NCI-H2107 treated with DMSO at 0.1 percent for 48 hours (cell line): ENCODE measurements around the gene SCARB1.

ENCODE experiments used
- DNase-seq: peaks from one replicate; lab custom pipeline; 2025; ENCODE audit not compliant: unreplicated experiment; lab: John Stamatoyannopoulos, UW

The SCARB1 gene

DNA sequence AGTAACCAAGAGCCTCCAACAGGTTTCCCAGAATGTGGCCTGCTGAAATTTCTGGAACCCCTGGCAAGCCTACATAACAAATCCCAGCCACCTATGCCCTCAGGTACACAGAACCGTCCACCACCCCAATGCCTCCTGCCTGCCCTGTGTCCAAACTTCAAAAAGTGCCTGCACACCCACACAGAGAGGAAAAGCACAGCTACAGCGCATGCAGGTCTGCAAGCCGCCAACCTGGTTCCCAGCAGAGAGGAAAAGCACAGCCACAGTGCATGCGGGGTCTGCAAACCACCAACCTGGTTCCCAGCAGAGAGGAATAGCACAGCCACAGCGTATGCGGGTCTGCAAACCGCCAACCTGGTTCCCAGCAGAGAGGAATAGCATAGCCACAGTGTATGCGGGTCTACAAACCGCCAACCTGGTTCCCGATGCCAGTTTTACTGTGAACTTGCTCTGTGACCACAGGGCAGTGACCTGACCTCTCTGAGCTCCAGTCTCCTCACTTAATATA, 113.5 kb downstream of the SCARB1 start:
- no peak for DNase-seq

DNA sequence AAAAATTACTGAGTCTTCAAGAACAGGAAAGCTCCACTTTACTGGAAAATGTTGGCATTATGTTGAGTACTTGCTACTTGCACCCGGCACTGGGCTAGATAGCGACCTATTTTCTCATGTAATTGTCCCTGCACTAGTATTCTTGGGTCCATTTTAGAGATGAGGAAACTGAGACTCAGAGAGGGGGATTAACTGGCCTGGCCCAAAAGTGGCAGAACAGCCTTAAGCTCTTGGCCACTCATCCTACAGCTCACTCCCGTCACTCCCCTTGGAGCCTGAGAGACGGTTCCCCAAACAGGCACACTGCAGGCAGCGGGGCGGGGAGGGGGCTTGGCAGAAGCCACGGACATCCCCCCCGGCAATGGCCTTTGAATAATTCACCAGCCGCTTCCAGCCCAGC, 113.9 kb downstream of the SCARB1 start:
- DNase-seq: no peak

DNA sequence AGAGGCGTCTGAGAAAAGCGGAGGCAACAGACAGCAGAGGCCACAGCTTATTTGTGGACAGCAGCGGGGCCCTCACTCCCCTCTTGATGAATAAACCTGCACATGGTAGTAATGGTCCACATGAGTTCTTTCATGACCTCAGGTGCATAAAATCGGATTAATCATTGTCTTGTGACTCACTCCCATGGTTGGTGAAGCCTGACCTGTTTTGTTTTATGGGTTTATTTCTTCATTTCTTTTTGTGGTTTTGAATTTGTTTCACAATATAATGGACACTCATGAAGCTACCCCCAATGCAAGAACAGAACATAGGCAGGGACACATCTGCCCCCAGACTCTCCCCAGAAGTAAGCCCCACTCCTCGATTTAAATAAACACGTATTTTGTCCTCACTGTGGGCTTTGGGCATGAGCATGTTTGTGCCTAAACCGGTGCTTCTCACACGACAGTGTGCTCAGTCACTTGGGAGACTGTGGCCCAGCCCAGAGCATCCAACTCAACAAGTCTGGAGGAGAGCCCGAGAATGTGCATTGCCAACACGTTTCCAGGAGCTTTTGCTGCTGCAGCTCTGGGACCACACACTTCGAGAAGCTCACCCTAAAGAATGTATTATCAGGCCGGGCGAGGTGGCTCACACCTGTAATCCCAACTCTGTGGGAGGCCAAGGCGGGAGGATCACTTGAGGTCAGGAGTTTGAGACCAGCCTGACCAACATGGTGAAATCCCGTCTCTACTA, 116.1 kb downstream of the SCARB1 start:
- DNase-seq: no peak

DNA sequence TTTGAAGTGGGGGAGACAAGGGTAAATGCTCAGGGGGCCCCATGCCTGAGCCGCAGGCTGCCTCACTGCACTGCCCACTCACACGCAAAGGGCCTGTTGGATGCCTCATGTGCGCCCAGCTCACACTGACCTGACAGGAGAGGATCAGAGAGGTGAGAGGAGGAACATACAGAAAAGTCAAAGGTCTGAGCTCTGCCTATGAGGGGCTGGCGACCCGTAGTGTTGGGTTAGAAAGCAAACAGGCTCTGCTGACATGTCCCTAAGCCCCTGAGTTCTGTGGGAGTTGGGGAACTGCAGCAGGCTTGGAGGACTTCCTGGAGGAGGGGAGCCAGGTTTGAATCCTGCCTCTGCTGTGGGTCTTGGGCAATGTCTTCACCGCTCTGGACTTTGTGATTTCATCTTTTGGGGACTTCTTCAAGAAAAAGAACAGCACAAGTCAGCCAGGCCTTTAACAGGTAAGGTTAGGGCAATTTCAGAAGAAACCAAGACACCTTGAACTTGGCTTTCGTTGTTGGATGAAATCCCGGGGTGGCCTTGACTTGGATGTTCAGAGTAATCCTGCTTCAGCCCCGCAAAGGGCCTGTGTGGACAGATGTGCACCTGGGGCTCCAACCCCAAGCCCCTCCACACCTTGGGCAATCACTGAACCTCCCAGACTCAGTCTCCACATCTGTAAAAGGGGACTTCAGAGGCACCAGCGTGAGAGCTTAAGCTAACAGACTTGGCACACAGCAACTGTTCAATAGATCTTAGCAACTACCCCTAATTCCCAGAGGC, 116.8 kb downstream of the SCARB1 start:
- DNase-seq: no peak

DNA sequence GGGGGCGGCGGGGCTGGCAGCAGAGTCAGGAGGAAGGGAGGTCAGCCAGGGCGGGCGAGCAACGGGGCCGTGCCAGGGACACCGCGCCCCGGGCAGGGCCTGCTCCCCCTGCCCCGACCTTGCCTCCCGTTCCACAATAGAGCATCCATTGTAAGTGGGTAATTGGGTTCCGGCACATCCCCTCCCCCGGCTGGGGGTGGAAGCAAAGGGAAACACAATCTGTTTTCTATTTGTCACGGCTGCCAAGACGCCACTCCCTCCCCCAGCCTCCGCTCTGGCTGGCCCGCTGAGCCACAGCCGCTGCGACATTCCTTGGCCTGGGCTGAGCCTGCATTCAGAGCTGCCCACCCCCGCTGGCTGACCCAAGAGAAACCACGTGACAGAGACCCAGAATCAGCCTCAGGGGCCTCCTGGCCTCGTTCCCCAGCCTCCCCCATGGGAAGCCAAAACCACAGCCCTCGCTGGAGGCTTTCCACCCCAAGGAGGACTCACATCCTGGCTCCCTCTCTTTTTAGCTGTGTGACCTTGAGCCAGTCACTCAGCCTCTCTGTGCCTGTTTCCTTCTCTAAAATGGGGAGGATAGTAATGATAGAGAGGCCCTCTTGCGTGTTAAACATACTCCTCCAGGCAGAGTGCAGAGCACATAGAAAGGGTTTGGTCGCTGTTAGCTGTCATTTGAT, 117.6 kb downstream of the SCARB1 start:
- DNase-seq: peak; percentile 62

DNA sequence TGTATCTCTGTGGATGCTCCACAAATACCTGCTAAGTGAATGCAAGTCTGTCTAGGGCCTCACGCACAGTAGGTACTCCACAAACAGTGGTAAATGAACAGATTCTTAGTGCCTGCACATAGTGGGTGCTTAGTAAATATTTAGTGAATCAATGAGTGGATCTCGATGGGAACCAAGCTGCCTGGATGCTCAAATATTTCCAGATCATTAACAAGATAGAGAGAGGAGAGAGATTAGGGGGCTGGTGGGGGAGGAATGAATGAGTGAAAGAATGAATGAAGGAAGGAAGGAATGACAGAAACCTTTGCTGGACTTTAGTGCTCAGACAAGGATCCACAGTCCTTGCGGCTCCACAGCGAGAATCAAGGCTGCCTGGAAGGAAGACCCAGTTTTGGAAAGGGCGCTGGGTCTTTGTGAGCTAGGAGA, 118.2 kb downstream of the SCARB1 start:
- no peak for DNase-seq

DNA sequence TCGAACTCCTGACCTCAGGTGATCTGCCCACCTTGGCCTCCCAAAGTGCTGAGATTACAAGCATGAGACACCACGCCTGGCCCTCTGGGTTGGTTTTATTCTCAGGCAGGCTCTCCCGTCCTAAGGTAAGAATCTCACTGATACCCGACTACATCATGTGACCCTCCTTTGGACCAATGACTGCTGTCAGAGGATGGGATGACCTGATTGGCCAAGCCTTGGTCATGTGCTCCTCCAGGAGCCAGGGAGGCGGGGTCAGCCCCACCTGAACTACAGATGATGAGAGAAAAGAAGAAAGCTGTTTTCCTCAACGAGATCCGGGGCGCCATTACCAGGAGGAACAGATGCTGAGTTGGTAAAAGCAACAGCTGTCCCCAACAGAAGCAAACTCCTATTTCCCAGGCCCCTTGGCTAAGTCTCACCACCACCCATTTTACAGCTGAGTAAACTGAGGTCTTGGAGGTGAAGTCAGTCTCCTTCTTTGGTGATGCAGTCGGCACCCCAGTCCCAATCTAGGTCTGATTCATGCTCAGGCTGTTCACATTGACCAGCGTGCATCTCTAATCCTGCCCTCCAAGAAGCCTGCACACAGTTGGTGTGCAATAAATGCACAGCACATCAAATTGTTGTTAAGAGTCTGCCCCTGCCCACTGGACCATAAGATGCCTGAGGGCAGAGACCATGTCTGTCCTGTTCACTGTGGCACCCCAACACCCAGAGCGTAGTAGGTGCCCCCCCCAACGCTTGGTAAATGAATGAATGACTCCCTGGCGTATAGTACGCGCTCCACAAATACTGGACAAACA, 118.8 kb downstream of the SCARB1 start:
- DNase-seq: no peak

DNA sequence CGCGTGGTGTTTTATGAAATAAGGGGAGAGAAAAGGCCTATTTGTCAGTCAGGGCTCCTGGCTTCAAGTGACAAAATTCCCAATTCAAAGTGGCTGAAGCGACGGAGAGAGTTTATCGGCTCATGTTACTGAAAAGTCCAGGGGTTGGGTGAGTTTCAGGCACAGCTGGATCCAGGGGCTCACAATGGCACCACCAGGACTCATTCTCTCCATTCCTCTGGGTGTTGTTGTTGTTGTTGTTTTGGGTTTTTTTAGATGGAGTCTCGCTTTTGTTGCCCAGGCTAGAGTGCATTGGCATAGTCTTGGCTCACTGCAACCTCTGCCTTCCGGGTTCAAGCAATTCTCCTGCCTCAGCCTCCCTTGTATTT, 119.4 kb downstream of the SCARB1 start:
- DNase-seq: no peak

DNA sequence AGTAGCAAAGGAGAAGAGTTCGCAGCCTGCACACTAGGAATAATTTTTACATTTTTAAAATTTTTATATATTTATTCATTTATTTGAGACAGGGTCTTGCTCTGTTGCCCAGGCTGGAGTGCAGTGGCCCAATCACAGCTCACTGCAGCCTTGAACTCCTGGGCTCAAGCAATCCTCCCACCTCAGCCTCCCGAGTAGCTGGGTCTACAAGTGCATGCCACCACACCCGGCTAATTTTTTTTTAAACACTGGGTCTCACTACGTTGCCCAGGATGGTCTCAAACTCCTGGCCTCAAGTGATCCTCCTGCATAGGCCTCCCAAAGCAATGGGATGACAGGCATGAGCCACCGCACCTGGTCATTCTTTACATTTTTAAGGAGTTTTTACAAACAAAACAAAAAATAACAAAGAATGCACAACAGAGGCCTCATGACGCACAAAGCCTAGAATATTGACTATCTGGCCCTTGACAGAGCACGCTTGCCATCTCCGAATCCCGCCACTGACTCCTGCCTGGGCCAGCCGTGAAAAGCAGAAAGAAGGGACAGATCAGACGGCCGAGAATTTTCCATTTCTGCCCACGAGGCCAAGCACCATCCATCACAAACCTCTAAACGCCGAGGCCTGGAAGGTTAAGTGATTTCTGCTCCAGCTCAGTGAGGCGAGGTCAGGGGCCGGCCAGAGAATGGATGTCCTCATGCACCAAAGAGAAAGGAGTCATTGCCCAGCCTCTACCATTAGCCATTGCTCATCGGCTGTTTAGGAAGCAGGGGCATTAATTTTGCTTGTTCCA, 120.0 kb downstream of the SCARB1 start:
- DNase-seq: no peak

DNA sequence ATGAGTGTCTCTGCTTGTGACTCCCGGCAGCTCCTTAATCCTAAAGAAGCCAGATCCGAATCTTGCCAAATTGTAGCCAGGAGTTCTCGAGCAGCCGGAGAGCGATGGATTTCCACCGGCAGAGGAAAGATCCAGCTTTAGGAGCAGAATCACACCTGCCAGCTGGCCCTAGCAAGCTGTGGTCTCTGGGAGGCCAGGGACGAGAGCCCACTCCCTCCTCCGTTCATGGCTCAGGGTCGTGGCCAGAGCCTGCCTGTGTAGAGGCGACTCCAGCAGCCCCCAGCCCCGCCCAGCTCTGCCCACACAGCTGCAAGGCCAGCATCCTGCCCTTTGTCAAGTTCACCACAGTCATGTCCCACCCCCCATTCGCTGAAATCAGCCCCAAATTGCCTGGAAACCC, 121.0 kb downstream of the SCARB1 start:
- DNase-seq: no peak

DNA sequence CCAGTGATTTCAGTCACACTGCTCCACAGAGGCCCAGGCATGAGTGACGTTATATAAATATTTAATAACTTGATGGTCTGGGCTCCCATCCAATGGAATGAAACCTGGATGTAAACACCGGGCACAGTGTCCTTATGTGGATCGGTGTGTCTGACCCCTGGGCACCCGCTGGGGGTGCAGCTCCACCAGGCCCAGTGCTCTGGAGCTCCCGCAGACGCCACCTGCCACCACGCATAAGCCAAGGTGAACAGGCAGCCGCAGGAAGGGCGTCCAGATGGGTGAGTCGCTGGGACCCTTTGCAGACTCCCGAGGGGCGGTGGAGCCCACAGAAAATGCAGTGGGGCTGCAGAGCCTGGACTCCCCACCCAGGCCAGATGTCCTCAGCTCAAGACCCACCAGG, 121.6 kb downstream of the SCARB1 start:
- no peak for DNase-seq

DNA sequence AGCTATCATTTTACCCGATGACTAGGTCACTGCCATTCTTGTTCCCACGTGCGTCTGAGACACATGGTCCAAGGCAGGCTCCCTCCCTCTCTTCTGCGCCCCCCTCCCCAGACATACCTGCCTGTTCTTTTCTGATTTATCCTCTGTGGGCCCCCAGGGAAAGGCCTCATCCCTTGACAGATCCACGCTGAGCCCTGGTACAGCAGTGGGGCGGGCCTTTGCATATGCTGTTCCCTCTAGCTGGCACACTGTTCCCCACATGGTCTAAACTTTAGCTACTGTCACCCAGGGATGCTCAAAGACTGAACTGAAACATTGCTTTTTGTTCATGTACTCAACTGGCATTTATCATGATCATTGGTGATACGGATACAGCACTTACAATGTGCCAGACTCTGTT, 122.5 kb downstream of the SCARB1 start:
- no peak for DNase-seq

DNA sequence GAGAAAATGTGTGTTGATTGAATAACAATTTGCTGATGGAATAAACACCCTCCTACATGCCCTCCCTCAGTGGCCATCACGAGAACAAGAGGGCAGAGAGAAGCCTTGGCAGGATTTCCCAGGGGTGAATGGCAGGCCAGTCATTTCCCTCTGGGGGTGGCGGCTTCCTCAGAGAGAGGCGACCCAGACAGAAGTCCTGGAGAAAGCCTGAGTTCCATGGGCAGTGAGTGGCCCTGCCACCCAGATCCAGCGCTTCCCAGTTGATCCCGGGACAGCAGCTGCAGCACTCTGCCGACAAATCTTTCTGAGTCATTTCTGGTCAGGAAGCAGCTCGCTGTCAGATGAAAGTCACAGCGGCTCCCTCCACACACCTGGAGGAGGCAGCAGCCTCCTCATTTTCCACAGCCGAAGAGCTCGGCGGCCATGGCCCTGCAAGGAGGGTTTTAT, 123.0 kb downstream of the SCARB1 start:
- DNase-seq: no peak

DNA sequence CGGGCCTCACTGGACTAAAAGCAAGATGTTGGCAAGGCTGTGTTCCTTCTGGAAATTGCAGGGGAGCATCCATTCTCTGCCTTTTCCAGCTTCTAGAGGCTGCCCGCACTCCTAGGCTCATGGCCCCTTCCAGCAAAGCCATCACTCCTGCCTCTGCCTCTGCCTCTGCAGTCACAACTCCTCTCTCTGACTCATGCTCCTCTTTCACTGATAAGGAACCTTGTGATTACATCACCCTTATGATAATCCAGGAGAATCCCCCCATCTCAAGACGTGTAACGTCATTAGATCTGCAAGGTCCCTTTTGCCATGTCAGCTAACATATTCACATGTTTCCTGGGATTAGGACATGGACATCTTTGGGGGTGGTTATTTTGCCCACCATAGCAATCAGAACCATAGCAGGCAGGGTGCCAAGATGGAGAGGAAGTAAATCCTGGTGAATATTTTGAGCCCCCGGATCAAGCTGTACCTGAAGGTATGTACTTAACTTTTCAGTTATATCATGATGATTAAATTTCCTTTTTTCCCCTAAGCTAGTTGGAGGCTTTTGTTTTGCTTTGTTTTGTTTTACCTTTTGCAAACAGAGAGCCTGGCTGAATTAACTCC, 123.6 kb downstream of the SCARB1 start:
- DNase-seq: no peak

DNA sequence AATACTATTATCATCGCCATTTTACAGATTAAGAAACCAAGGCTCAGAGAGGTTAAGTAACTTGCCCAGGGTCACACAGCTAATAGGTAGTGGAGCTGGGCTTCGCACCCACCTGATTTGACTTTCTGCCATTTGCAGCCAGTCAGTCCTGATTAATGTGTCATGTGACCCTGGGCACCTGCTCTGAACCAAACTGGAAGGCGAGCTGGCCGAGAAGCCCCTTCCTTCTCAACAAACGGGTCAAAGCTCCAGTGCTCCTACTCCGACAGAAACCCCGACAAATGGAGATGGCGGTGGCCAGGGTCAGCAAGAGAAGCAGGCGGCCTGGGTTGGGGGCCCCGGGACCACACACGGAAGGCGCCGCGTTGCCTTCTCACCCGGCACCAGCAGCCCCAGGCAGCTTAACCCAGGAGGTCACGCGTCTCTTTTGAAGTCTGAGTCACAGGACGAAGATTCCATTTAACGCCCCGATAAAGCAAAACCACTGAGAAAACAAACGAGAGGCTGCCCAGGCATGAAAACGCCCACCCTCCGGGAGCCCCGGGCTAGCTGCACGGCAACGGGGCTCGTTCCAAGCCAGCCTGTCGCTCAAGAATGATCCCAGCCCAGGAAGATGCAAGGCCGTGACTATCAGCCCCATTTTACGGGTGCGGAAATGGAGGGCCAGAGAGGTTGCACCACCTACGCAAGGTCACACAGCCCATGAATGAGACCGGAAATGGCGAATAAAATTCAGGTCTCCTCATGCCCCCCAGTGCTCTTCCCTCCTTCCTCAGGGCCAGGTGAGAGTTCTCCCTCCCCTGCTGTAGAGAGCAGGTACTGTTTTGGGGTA, 124.8 kb downstream of the SCARB1 start:
- no peak for DNase-seq

DNA sequence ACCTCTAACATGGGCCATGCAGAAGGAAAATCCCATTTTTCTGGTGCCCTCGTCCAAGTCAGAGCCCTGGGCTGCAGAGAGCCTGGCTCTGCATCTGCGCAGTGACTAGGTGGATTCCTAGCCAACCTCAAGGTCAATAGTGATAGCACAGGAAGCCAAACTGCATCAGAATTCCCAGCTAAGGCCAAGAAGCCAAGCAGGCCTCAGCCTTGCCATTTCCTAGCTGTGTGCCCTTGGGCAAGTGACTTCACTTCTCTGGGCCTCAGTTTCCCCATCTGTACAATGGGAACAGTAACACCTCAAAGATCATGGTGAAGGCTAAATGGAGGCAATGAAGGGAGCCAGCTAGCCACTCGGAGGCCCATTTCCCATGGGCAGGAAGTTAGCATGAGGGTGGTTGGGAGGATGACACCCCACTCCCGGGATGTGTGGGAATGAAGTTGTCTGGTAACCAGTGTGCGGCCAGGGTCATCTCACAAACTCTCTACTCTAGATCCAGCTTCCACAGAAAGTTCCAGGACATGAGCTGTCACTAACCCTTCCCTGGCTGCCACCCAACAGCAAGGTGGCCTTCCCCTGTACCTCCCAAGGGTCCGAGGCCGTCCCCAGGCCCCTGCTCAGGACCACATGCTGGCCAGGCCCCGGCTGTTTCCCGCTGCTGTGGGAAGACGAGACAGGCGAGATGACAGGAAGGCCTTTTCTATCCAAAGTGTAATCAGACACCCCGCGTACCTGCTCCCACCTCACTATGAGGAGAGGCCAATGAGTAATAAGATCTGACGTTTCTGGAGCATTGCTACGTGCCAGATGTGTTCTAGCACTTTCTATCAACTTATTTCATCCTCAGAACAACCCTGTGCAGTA, 125.7 kb downstream of the SCARB1 start:
- no peak for DNase-seq

DNA sequence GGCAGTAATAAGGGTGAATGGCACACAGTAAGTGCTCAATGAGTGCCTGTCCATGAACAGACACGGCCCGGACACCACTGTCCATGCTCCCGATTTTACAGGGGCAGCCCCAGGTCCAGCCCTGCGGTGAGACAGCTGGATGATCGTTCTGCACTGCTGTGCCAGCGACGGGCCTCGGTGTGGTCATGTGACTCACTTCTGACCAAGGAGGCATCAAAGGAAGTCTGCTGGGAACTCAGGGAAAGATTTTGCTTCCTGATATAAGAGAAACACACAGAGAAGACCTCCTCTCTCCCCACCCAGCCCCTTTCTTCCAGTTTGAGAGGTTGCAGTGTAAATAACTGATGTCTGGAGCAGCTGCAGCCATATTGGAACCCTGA, 126.6 kb downstream of the SCARB1 start:
- no peak for DNase-seq
